K562 (cell line): ENCODE measurements around the gene SDC3. TPM values are rescaled to one million over a fixed set of nuclear protein-coding genes. Genes with fewer than 3 reads are reported as not detected.

Source experiments
- ATAC-seq: fragments of 200-7000 bp; cut with Tn5 transposase; 3 replicates; pipeline ENCODE4 v1.9.1; 2020; ENCODE audit warnings: moderate library complexity
- BruUV-seq: library from RNA; stranded (reverse); fragments of 400-500 nt; replicated peaks from 2 replicates; lab custom pipeline; 2021; lab: Mats Ljungman, UMichigan
- CTCF ChIA-PET: fragments of 300-600 bp; formaldehyde crosslinking; extraction: SDS; loops from one replicate; lab custom pipeline; 2021; ENCODE audit warnings: low intra/inter-chr PET ratio; lab: Yijun Ruan, JAX
- POLR2A ChIA-PET: fragments of 300-600, 350-650 bp; sonication (Branson Sonifier 250); formaldehyde crosslinking; extraction: SDS; loops from one replicate; lab custom pipeline; 2021; ENCODE audit warnings: antibody characterized with exemption, inconsistent platforms; lab: Yijun Ruan, JAX
- DNase-seq, 4 experiments: peaks; one replicate each; pipeline versions ENCODE4 v3.0.0 to v3.0.0-alpha.2; 2011 to 2018; ENCODE audit warnings: low spot score in 3 of 4, mixed read lengths in 3 of 4; ENCODE audit errors: extremely low read depth in 1 of 4
- FAIRE-seq: peaks from 2 replicates; lab custom pipeline; 2011; peaks lifted over from hg19 to GRCh38; lab: Jason Lieb, UNC
- H2AFZ ChIP-seq: 2 replicates; pipeline ENCODE4 v1.6.0; 2011; ENCODE audit warnings: low read depth, low read length, control low read depth, inconsistent platforms
- H3K27ac ChIP-seq: fragments of 200-600 bp; 3 replicates; pipeline ENCODE4 v1.8.0; 2011; ENCODE audit warnings: low read depth, mild to moderate bottlenecking, control low read depth, inconsistent platforms, low read length, moderate library complexity, mixed read lengths; ENCODE audit errors: extremely low read depth
- H3K27me3 ChIP-seq, 2 experiments: fragments of 300-600 bp in 1 of 2; 2 replicates in 1 of 2; 3 replicates in 1 of 2; pipeline versions ENCODE4 v1.6.0 to v1.8.0; 2011; ENCODE audit warnings: inconsistent platforms in 2 of 2, low read length in 2 of 2, mild to moderate bottlenecking in 1 of 2, mixed read lengths in 1 of 2, moderate library complexity in 1 of 2; ENCODE audit not compliant: control insufficient read depth in 2 of 2, insufficient read depth in 2 of 2
- H3K36me3 ChIP-seq: fragments of 300-600 bp; 3 replicates; pipeline ENCODE4 v1.8.0; 2011; ENCODE audit warnings: mild to moderate bottlenecking, low read length, inconsistent platforms; ENCODE audit not compliant: control insufficient read depth, insufficient read depth
- H3K4me1 ChIP-seq, 2 experiments: fragments of 200-600 bp in 1 of 2; replicated peaks in 1 of 2; 2 replicates in 1 of 2; 3 replicates in 1 of 2; pipeline versions ENCODE4 v1.5.1 to v1.8.0; 2011; ENCODE audit warnings: inconsistent platforms in 2 of 2, low read length in 2 of 2, mild to moderate bottlenecking in 1 of 2, mixed read lengths in 1 of 2, moderate library complexity in 1 of 2; ENCODE audit not compliant: control insufficient read depth in 2 of 2, insufficient read depth in 2 of 2
- H3K4me2 ChIP-seq: 2 replicates; pipeline ENCODE4 v1.6.1; 2011; ENCODE audit warnings: low read length, control low read depth, inconsistent platforms, mixed read lengths; ENCODE audit not compliant: insufficient read depth
- H3K4me3 ChIP-seq: fragments of 200-600 bp; sonication (generic), shearing (Covaris generic); 2 replicates; pipeline ENCODE4 v1.5.1; 2016; ENCODE audit warnings: control low read depth, inconsistent platforms
- H3K79me2 ChIP-seq: fragments of 200-600 bp; 3 replicates; pipeline ENCODE4 v1.8.0; 2011; ENCODE audit warnings: low read length, inconsistent platforms; ENCODE audit not compliant: control insufficient read depth, insufficient read depth
- H3K9ac ChIP-seq, 2 experiments: 2 replicates each; pipeline versions ENCODE4 v1.6.0 to v1.6.1; 2011; ENCODE audit warnings: low read depth in 2 of 2, low read length in 2 of 2, control low read depth in 1 of 2, inconsistent platforms in 1 of 2, mild to moderate bottlenecking in 1 of 2, mixed read lengths in 1 of 2; ENCODE audit not compliant: insufficient read depth in 1 of 2
- H3K9me1 ChIP-seq: one replicate; pipeline ENCODE4 v1.6.0; 2011; ENCODE audit warnings: inconsistent platforms, mild to moderate bottlenecking, low read length, moderate library complexity; ENCODE audit not compliant: control insufficient read depth, insufficient read depth
- H3K9me3 ChIP-seq: replicated peaks from 2 replicates; pipeline ENCODE4 v1.5.1; 2011; ENCODE audit warnings: low read depth, low read length, inconsistent platforms; ENCODE audit not compliant: control insufficient read depth, insufficient read depth
- H4K20me1 ChIP-seq: replicated peaks from 2 replicates; pipeline ENCODE4 v1.6.1; 2011; ENCODE audit warnings: low read length, inconsistent platforms, mixed read lengths; ENCODE audit not compliant: control insufficient read depth, insufficient read depth
- ZC3H8 ChIP-seq: fragments of 450-650 bp; IDR thresholded peaks from 2 replicates; pipeline ENCODE4 v1.6.1; 2017
- ZNF253 ChIP-seq: fragments of 250-450 bp; sonication (Bioruptor Pico); conservative IDR thresholded peaks from 2 replicates; pipeline ENCODE4 v1.6.1; 2021; ENCODE audit warnings: mild to moderate bottlenecking
- ZNF431 ChIP-seq: sonication (generic); formaldehyde crosslinking; IDR thresholded peaks from 2 replicates; pipeline ENCODE4 v1.8.0; 2022; ENCODE audit warnings: mild to moderate bottlenecking, missing genetic modification reagents
- WGBS: fragments of 100-300 bp; shearing (Covaris generic); methylation state at CpG from one replicate; pipeline ENCODE4 v1.1.6; 2016; ENCODE audit warnings: low coverage, mixed read lengths; ENCODE audit not compliant: insufficient coverage; ENCODE audit errors: missing lambda C conversion rate; 5-methylcytosine and 5-hydroxymethylcytosine counted together
- in situ Hi-C: fragments of 300-500 bp; cut with MboI; formaldehyde crosslinking; loops from 4 replicates; pipeline ENCODE4 v1.15.0; 2018; ENCODE audit warnings: inconsistent platforms, mixed read lengths
- intact Hi-C: fragments of 100-400 bp; cut with micrococcal nuclease; formaldehyde crosslinking; loops from 2 replicates; pipeline ENCODE4 v1.14.2; 2022
- polyA plus RNA-seq, 8 experiments: library from polyadenylated mRNA; depleted of rRNA in 4 of 8; stranded (reverse) in 5 of 8; unstranded in 3 of 8; fragments of >200 nt; fragmentation: Nextera tagmentation in 2 of 8; fragmentation: Illumina TruSeq in 1 of 8; extraction: Ambion mirVana in 2 of 8; extraction: Trizol in 1 of 8; gene quantifications; 2 replicates each; pipeline versions ENCODE4 v1.2.1 to v1.2.3, GENCODE V29; 2011 to 2014; ENCODE audit warnings: inconsistent platforms in 1 of 8, missing spikeins in 1 of 8
- total RNA-seq, 7 experiments: library from RNA; depleted of rRNA in 6 of 7; stranded (reverse); fragments of >200 nt in 6 of 7; fragmentation: Illumina TruSeq in 2 of 7; extraction: Trizol in 2 of 7; gene quantifications; 2 replicates each; pipeline versions ENCODE4 v1.2.1 to v1.2.3, GENCODE V29; 2011 to 2021; ENCODE audit warnings: low replicate concordance in 1 of 7
- TF ChIP-seq, protein P1 (sequence below): fragments of 250-450 bp; sonication (Bioruptor Pico); IDR thresholded peaks from 2 replicates; pipeline ENCODE4 v1.4.0; 2020
- TF ChIP-seq, protein P2 (sequence below): fragments of 250-450 bp; sonication (Bioruptor Pico); IDR thresholded peaks from 2 replicates; pipeline ENCODE4 v1.4.0; 2020; ENCODE audit warnings: mild to moderate bottlenecking
- TF ChIP-seq, protein P3 (sequence below): fragments of 450-650 bp; IDR thresholded peaks from 2 replicates; pipeline ENCODE4 v1.6.1; 2016; ENCODE audit warnings: low read depth

Gene SDC3
- total and polyA plus RNA-seq, 9 of the 15 experiments (the other 6 are each of a cell fraction or from before 2014, with no cell fraction given) = 0.38 to 44.1 (median 12.1) TPM

DNA sequence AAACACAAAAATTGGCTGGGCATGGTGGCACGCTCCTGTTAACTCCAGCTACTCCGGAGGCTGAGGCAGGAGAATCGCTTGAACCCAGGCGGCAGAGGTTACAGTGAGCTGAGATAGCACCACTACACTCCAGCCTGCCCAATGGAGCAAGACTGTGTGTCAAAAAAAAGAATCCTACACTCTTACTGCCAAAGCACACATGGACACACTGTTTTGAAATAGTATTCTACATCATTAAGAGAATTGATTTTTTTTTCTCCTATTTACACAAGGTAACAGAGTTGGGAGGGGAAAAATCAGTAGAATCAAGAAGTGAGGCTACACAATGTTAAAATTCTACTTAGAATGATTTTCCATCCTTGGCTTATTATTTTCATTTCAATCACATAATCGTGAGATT, 42.1 kb upstream of the SDC3 start:
- CTCF ChIA-PET = no interaction called here
- Histone ChIP-seq H3K27ac (no peak overlapping the region), H3K4me3 (no peak overlapping the region), H3K4me2 (no peak overlapping the region), H3K36me3 (peaks cover 90% of the 10 kb centered on the region), H3K79me2 (peaks cover 3% of the 10 kb centered on the region; the same call in 2 of the 3 replicates), H3K27me3 (no peaks in the 10 kb centered on the region), H3K9me3 (no peaks in the 10 kb centered on the region), H3K9me1 (no peaks in the 10 kb centered on the region), H3K4me1 (no peaks in the 10 kb centered on the region), H4K20me1 (no peaks in the 10 kb centered on the region), H3K9ac (no peak overlapping the region), H2AFZ (no peak overlapping the region)
- no peak for ATAC-seq
- no TSS peak for BruUV-seq
- 95% methylated on average over 5 of the region's 5 CpGs for WGBS
- no peak for DNase-seq
- POLR2A ChIA-PET = interaction anchor here (0.5 to 0.8 kb wide), 2 partner anchors 17 to 31 kb away, joined by 3 read pairs; no protein-coding TSS in a partner anchor
- intact Hi-C loops = no loop called here
- FAIRE-seq = no peak
- in situ Hi-C loops = no loop called here
- TF ChIP-seq, protein P1, sequence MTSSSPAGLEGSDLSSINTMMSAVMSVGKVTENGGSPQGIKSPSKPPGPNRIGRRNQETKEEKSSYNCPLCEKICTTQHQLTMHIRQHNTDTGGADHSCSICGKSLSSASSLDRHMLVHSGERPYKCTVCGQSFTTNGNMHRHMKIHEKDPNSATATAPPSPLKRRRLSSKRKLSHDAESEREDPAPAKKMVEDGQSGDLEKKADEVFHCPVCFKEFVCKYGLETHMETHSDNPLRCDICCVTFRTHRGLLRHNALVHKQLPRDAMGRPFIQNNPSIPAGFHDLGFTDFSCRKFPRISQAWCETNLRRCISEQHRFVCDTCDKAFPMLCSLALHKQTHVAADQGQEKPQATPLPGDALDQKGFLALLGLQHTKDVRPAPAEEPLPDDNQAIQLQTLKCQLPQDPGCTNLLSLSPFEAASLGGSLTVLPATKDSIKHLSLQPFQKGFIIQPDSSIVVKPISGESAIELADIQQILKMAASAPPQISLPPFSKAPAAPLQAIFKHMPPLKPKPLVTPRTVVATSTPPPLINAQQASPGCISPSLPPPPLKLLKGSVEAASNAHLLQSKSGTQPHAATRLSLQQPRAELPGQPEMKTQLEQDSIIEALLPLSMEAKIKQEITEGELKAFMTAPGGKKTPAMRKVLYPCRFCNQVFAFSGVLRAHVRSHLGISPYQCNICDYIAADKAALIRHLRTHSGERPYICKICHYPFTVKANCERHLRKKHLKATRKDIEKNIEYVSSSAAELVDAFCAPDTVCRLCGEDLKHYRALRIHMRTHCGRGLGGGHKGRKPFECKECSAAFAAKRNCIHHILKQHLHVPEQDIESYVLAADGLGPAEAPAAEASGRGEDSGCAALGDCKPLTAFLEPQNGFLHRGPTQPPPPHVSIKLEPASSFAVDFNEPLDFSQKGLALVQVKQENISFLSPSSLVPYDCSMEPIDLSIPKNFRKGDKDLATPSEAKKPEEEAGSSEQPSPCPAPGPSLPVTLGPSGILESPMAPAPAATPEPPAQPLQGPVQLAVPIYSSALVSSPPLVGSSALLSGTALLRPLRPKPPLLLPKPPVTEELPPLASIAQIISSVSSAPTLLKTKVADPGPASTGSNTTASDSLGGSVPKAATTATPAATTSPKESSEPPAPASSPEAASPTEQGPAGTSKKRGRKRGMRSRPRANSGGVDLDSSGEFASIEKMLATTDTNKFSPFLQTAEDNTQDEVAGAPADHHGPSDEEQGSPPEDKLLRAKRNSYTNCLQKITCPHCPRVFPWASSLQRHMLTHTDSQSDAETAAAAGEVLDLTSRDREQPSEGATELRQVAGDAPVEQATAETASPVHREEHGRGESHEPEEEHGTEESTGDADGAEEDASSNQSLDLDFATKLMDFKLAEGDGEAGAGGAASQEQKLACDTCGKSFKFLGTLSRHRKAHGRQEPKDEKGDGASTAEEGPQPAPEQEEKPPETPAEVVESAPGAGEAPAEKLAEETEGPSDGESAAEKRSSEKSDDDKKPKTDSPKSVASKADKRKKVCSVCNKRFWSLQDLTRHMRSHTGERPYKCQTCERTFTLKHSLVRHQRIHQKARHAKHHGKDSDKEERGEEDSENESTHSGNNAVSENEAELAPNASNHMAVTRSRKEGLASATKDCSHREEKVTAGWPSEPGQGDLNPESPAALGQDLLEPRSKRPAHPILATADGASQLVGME (CRISPR knock-in tag) = no peak
- TF ChIP-seq, protein P2, sequence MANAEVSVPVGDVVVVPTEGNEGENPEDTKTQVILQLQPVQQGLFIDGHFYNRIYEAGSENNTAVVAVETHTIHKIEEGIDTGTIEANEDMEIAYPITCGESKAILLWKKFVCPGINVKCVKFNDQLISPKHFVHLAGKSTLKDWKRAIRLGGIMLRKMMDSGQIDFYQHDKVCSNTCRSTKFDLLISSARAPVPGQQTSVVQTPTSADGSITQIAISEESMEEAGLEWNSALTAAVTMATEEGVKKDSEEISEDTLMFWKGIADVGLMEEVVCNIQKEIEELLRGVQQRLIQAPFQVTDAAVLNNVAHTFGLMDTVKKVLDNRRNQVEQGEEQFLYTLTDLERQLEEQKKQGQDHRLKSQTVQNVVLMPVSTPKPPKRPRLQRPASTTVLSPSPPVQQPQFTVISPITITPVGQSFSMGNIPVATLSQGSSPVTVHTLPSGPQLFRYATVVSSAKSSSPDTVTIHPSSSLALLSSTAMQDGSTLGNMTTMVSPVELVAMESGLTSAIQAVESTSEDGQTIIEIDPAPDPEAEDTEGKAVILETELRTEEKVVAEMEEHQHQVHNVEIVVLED (CRISPR knock-in tag) = no peak
- TF ChIP-seq ZNF253 (CRISPR knock-in tag) = no peak
- no peak for TF ChIP-seq ZNF431 (CRISPR knock-in tag)
- TF ChIP-seq ZC3H8 = no peak
- TF ChIP-seq, protein P3, sequence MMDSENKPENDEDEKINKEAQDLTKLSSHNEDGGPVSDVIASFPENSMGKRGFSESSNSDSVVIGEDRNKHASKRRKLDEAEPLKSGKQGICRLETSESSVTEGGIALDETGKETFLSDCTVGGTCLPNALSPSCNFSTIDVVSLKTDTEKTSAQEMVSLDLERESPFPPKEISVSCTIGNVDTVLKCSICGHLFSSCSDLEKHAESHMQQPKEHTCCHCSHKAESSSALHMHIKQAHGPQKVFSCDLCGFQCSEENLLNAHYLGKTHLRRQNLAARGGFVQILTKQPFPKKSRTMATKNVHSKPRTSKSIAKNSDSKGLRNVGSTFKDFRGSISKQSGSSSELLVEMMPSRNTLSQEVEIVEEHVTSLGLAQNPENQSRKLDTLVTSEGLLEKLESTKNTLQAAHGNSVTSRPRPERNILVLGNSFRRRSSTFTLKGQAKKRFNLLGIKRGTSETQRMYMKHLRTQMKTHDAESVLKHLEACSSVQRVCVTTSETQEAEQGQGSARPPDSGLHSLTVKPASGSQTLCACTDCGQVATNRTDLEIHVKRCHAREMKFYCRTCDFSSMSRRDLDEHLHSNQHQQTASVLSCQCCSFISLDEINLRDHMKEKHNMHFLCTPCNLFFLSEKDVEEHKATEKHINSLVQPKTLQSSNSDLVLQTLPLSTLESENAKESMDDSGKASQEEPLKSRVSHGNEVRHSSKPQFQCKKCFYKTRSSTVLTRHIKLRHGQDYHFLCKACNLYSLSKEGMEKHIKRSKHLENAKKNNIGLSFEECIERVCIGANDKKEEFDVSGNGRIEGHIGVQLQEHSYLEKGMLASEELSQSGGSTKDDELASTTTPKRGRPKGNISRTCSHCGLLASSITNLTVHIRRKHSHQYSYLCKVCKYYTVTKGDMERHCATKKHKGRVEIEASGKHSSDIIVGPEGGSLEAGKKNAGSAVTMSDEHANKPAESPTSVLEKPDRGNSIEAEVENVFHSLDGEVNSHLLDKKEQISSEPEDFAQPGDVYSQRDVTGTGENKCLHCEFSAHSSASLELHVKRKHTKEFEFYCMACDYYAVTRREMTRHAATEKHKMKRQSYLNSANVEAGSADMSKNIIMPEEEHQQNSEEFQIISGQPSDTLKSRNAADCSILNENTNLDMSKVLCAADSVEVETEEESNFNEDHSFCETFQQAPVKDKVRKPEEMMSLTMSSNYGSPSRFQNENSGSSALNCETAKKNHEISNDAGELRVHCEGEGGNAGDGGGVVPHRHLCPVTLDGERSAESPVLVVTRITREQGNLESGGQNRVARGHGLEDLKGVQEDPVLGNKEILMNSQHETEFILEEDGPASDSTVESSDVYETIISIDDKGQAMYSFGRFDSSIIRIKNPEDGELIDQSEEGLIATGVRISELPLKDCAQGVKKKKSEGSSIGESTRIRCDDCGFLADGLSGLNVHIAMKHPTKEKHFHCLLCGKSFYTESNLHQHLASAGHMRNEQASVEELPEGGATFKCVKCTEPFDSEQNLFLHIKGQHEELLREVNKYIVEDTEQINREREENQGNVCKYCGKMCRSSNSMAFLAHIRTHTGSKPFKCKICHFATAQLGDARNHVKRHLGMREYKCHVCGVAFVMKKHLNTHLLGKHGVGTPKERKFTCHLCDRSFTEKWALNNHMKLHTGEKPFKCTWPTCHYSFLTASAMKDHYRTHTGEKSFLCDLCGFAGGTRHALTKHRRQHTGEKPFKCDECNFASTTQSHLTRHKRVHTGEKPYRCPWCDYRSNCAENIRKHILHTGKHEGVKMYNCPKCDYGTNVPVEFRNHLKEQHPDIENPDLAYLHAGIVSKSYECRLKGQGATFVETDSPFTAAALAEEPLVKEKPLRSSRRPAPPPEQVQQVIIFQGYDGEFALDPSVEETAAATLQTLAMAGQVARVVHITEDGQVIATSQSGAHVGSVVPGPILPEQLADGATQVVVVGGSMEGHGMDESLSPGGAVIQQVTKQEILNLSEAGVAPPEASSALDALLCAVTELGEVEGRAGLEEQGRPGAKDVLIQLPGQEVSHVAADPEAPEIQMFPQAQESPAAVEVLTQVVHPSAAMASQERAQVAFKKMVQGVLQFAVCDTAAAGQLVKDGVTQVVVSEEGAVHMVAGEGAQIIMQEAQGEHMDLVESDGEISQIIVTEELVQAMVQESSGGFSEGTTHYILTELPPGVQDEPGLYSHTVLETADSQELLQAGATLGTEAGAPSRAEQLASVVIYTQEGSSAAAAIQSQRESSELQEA = no peak
